IPS-20b (cell line): ENCODE results near the gene RTBDN.

Source experiments
- H3K27ac ChIP-seq: one replicate; pipeline ENCODE4 v1.5.1; 2013; ENCODE audit warnings: low read length
- H3K27me3 ChIP-seq: 2 replicates; pipeline ENCODE4 v1.6.1; 2013; ENCODE audit warnings: mild to moderate bottlenecking, low read length, inconsistent platforms; ENCODE audit not compliant: insufficient read depth
- H3K36me3 ChIP-seq: 2 replicates; pipeline ENCODE4 v1.6.1; 2013; ENCODE audit warnings: low read depth, mild to moderate bottlenecking, inconsistent platforms, low read length, moderate library complexity; ENCODE audit not compliant: insufficient read depth
- H3K4me1 ChIP-seq: 2 replicates; pipeline ENCODE4 v1.6.1; 2013; ENCODE audit warnings: mild to moderate bottlenecking, control low read depth, inconsistent platforms, low read length, moderate library complexity; ENCODE audit not compliant: insufficient read depth
- H3K4me3 ChIP-seq: 2 replicates; pipeline ENCODE4 v1.5.1; 2013; ENCODE audit warnings: mild to moderate bottlenecking, low read length, inconsistent platforms
- H3K9ac ChIP-seq: 2 replicates; pipeline ENCODE4 v1.6.1; 2013; ENCODE audit warnings: low read depth, mild to moderate bottlenecking, inconsistent platforms, low read length, moderate library complexity
- H3K9me3 ChIP-seq: 2 replicates; pipeline ENCODE4 v1.6.1; 2013; ENCODE audit warnings: mild to moderate bottlenecking, low read depth, low read length, inconsistent platforms; ENCODE audit not compliant: insufficient read depth

The RTBDN gene

GRCh38 chr19:12867120-12868099 lies 33.0 kb upstream of the RTBDN start:
- Histone ChIP-seq H3K9me3 (no peaks in the 10 kb centered on the region), H3K4me3 (peak overlapping the region; percentile 68), H3K4me1 (peaks cover 10% of the 10 kb centered on the region), H3K27me3 (no peaks in the 10 kb centered on the region; the same call in 1 of the 2 replicates), H3K9ac (peak overlapping the region; percentile 71; the same call in 1 of the 2 replicates), H3K36me3 (peaks cover 4% of the 10 kb centered on the region), H3K27ac (no peak overlapping the region)

GRCh38 chr19:12866416-12867119 lies 32.2 kb upstream of the RTBDN start:
- no peak overlapping the region for H3K4me3 ChIP-seq
- no peak overlapping the region for H3K27ac ChIP-seq
- H3K9me3 ChIP-seq = no peaks in the 10 kb centered on the region
- H3K9ac ChIP-seq = no peak overlapping the region
- no peaks in the 10 kb centered on the region; the same call in 1 of the 2 replicates for H3K27me3 ChIP-seq
- peaks cover 10% of the 10 kb centered on the region for H3K4me1 ChIP-seq
- peaks cover 4% of the 10 kb centered on the region for H3K36me3 ChIP-seq

- Histone ChIP-seq H3K9me3 (no peaks in the 10 kb centered on the region), H3K9ac (no peak overlapping the region), H3K27me3 (no peaks in the 10 kb centered on the region; the same call in 1 of the 2 replicates), H3K4me1 (peaks cover 10% of the 10 kb centered on the region), H3K36me3 (peaks cover 5% of the 10 kb centered on the region), H3K27ac (no peak overlapping the region), H3K4me3 (no peak overlapping the region)
Measured at GRCh38 chr19:12865746-12866415, 31.5 kb upstream of the RTBDN start.

- H3K4me1 ChIP-seq = peaks cover 10% of the 10 kb centered on the region
- H3K9me3 ChIP-seq = no peaks in the 10 kb centered on the region
- H3K36me3 ChIP-seq = peaks cover 10% of the 10 kb centered on the region
- no peak overlapping the region for H3K9ac ChIP-seq
- H3K4me3 ChIP-seq = no peak overlapping the region
- no peak overlapping the region for H3K27ac ChIP-seq
- no peaks in the 10 kb centered on the region; the same call in 1 of the 2 replicates for H3K27me3 ChIP-seq
Measured at GRCh38 chr19:12864721-12865715, 30.6 kb upstream of the RTBDN start.

- H3K4me3 ChIP-seq = no peak overlapping the region
- H3K9ac ChIP-seq = no peak overlapping the region
- H3K36me3 ChIP-seq = peaks cover 9% of the 10 kb centered on the region
- no peaks in the 10 kb centered on the region; the same call in 1 of the 2 replicates for H3K27me3 ChIP-seq
- no peaks in the 10 kb centered on the region for H3K9me3 ChIP-seq
- H3K27ac ChIP-seq = no peak overlapping the region
- peaks cover 10% of the 10 kb centered on the region for H3K4me1 ChIP-seq
Measured at GRCh38 chr19:12864143-12864542, 29.8 kb upstream of the RTBDN start.

- H3K4me1 ChIP-seq = no peaks in the 10 kb centered on the region
- H3K9ac ChIP-seq = no peak overlapping the region
- H3K4me3 ChIP-seq = no peak overlapping the region
Measured at GRCh38 chr19:12859546-12859945, 25.2 kb upstream of the RTBDN start.

GRCh38 chr19:12858041-12858928 lies 23.9 kb upstream of the RTBDN start:
- no peaks in the 10 kb centered on the region; the same call in 1 of the 2 replicates for H3K27me3 ChIP-seq
- H3K9me3 ChIP-seq = no peaks in the 10 kb centered on the region
- no peak overlapping the region for H3K4me3 ChIP-seq
- H3K27ac ChIP-seq = no peak overlapping the region
- H3K36me3 ChIP-seq = peaks cover 21% of the 10 kb centered on the region; the same call in 1 of the 2 replicates
- no peak overlapping the region for H3K9ac ChIP-seq
- H3K4me1 ChIP-seq = no peaks in the 10 kb centered on the region

More at GRCh38 chr19:12859546-12859945, 25.2 kb upstream of the RTBDN start:
- peaks cover 18% of the 10 kb centered on the region; the same call in 1 of the 2 replicates for H3K36me3 ChIP-seq
- no peak overlapping the region for H3K27ac ChIP-seq
- H3K9me3 ChIP-seq = no peaks in the 10 kb centered on the region
- no peaks in the 10 kb centered on the region; the same call in 1 of the 2 replicates for H3K27me3 ChIP-seq

GRCh38 chr19:12856653-12857052 lies 22.3 kb upstream of the RTBDN start:
- Histone ChIP-seq H3K27ac (no peak overlapping the region), H3K9me3 (no peaks in the 10 kb centered on the region), H3K4me3 (no peak overlapping the region), H3K36me3 (peaks cover 21% of the 10 kb centered on the region; the same call in 1 of the 2 replicates), H3K27me3 (no peaks in the 10 kb centered on the region), H3K9ac (no peak overlapping the region), H3K4me1 (no peaks in the 10 kb centered on the region)

- H3K4me3 ChIP-seq = peak overlapping the region; percentile 56; the same call in 1 of the 2 replicates
- H3K9ac ChIP-seq = peak overlapping the region; percentile 32; the same call in 1 of the 2 replicates
Measured at GRCh38 chr19:12847159-12848139, 13.1 kb upstream of the RTBDN start.

More at GRCh38 chr19:12847159-12848139, 13.1 kb upstream of the RTBDN start:
- H3K27ac ChIP-seq = no peak overlapping the region
- H3K4me1 ChIP-seq = no peaks in the 10 kb centered on the region
- H3K9me3 ChIP-seq = no peaks in the 10 kb centered on the region
- no peaks in the 10 kb centered on the region; the same call in 1 of the 2 replicates for H3K36me3 ChIP-seq
- peaks cover 12% of the 10 kb centered on the region for H3K27me3 ChIP-seq
